Kidney (tissue), 14 donors: ENCODE results near the gene DLG2. TPM values are rescaled to one million over a fixed set of nuclear protein-coding genes. Genes with fewer than 3 reads are reported as not detected.
A peak's percentile ranks its signal among the peaks of the same experiment; 100 is the strongest.

Source experiments
- DNase-seq, 5 donors: peaks; one replicate each; pipeline ENCODE4 v3.0.0-alpha.2; 2013 to 2020
- FAIRE-seq: peaks from 2 replicates; lab custom pipeline; 2012; peaks lifted over from hg19 to GRCh38; lab: Jason Lieb, UNC
- H3K27ac ChIP-seq, 2 donors: one replicate each; pipeline ENCODE4 v1.7.0; 2013; ENCODE audit warnings: low read depth in 2 of 2, low read length in 2 of 2, inconsistent platforms in 1 of 2
- H3K27me3 ChIP-seq: one replicate; pipeline ENCODE4 v1.7.1; 2013; ENCODE audit warnings: low read length, inconsistent platforms; ENCODE audit not compliant: control insufficient read depth, insufficient read depth
- H3K36me3 ChIP-seq, 3 donors: one replicate each; pipeline versions ENCODE4 v1.7.0 to v1.7.1; 2013; ENCODE audit warnings: low read length in 3 of 3, control low read depth in 1 of 3, inconsistent platforms in 1 of 3; ENCODE audit not compliant: insufficient read depth in 3 of 3, control insufficient read depth in 2 of 3
- H3K4me1 ChIP-seq, 3 donors: one replicate each; pipeline versions ENCODE4 v1.7.0 to v1.7.1; 2013; ENCODE audit warnings: low read length in 3 of 3, inconsistent platforms in 1 of 3, low read depth in 1 of 3; ENCODE audit not compliant: control insufficient read depth in 2 of 3, insufficient read depth in 2 of 3
- H3K4me3 ChIP-seq, 3 donors: one replicate each; pipeline versions ENCODE4 v1.7.0 to v1.8.1; 2013; ENCODE audit warnings: low read length in 3 of 3, control low read depth in 1 of 3, inconsistent platforms in 1 of 3
- H3K9ac ChIP-seq, 3 donors: one replicate each; pipeline versions ENCODE4 v1.7.0 to v1.7.1; 2013; ENCODE audit warnings: low read length in 3 of 3, control low read depth in 1 of 3, inconsistent platforms in 1 of 3
- H3K9me3 ChIP-seq, 3 donors: one replicate each; pipeline versions ENCODE4 v1.7.0 to v1.7.1; 2013; ENCODE audit warnings: low read length in 3 of 3, control low read depth in 1 of 3, inconsistent platforms in 1 of 3; ENCODE audit not compliant: control insufficient read depth in 2 of 3, insufficient read depth in 1 of 3
- intact Hi-C: fragments of 100-400 bp; cut with DNase I; formaldehyde crosslinking; loops from one replicate; pipeline ENCODE4 v1.11.1; 2022
- polyA plus RNA-seq: library from polyadenylated mRNA; stranded (reverse); fragments of 350-450 nt; fragmentation: Illumina TruSeq; extraction: RNeasy Lipid Tissue Mini Kit (QIAGEN cat#74804); gene quantifications from one replicate; pipeline ENCODE4 v1.2.3, GENCODE V29; 2014; ENCODE audit warnings: low read depth, low replicate concordance; ENCODE audit not compliant: insufficient read depth
- total RNA-seq: library from RNA; stranded (reverse); fragmentation: NEBNext Ultra II Directional; extraction: Animal tissue kit (Norgen Biotek cat#: 25700); gene quantifications from one replicate; pipeline ENCODE4 v1.2.1, GENCODE V29; 2021
- TF ChIP-seq, protein P1 (sequence below): IDR thresholded peaks from 3 replicates; pipeline ENCODE4 v1.5.1; 2012; ENCODE audit warnings: mild to moderate bottlenecking, moderate library complexity, borderline replicate concordance; ENCODE audit not compliant: insufficient read depth; ENCODE audit errors: extremely low read depth
- donor health status: control.
- donor health status: control.
- donor health status: control.
- donor health status: control.
- donor health status: control.
- donor health status: DM: yes; HTN: yes; CAD: no.
- donor health status: Normal renal cell carcinoma (clear cell type).

The DLG2 gene
- total and polyA plus RNA-seq, 2 donors from 2014 or later: 2.9 to 7.2 TPM

- Histone ChIP-seq H3K9ac (no peak overlapping the region), H3K36me3 (no peaks in the 10 kb centered on the region), H3K4me3 (no peak overlapping the region), H3K27ac (no peak overlapping the region), H3K27me3 (no peaks in the 10 kb centered on the region), H3K4me1 (no peaks in the 10 kb centered on the region), H3K9me3 (no peaks in the 10 kb centered on the region)
- FAIRE-seq (no peak), DNase-seq (no peak)
- intact Hi-C loops: no loop called here
- TF ChIP-seq, protein P1, sequence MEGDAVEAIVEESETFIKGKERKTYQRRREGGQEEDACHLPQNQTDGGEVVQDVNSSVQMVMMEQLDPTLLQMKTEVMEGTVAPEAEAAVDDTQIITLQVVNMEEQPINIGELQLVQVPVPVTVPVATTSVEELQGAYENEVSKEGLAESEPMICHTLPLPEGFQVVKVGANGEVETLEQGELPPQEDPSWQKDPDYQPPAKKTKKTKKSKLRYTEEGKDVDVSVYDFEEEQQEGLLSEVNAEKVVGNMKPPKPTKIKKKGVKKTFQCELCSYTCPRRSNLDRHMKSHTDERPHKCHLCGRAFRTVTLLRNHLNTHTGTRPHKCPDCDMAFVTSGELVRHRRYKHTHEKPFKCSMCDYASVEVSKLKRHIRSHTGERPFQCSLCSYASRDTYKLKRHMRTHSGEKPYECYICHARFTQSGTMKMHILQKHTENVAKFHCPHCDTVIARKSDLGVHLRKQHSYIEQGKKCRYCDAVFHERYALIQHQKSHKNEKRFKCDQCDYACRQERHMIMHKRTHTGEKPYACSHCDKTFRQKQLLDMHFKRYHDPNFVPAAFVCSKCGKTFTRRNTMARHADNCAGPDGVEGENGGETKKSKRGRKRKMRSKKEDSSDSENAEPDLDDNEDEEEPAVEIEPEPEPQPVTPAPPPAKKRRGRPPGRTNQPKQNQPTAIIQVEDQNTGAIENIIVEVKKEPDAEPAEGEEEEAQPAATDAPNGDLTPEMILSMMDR: no peak
These were observed 30.3 kb downstream of the DLG2 start for GRCh38 chr11:85596886-85597285.

DNA sequence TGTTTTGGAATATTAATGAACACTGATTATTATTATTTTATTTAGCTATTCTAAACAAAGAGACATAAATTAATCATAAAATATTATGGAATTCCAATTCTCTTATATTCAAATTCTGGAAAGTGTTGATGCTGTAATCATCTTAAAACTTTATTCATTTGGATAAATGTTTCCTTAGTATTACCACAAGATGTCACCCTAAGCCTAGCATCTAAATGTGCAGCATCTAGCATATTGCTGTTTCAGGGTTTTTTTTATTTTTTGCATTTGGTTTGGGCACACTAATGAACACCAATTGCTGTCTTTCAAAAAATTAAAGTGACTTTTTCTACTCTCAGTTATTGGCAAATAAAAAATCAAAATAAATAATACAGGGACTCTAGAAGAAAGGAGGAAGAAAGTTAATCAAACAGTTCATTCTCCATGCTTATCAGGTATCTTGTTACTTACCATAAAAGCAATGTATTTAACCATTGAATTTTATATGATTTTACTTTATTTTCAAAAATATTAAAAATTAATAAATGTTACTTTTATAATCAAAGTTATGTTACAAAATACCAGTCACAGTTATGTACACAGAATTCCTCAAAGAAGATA, 31.8 kb downstream of the DLG2 start:
- Histone ChIP-seq H3K4me3 (no peak overlapping the region), H3K27ac (no peak overlapping the region), H3K36me3 (no peaks in the 10 kb centered on the region), H3K9ac (no peak overlapping the region), H3K9me3 (no peaks in the 10 kb centered on the region), H3K4me1 (no peaks in the 10 kb centered on the region), H3K27me3 (no peaks in the 10 kb centered on the region)
- intact Hi-C loops: no loop called here
- DNase-seq (peak in 2 of 5 donors; percentile 61 to 77), FAIRE-seq (peak; percentile 98)
- TF ChIP-seq, protein P1: peak; percentile 61

- intact Hi-C loops: no loop called here
- DNase-seq (peak in 2 of 5 donors; percentile 42 to 59), FAIRE-seq (no peak)
- H3K9me3 ChIP-seq: no peaks in the 10 kb centered on the region
- no peaks in the 10 kb centered on the region for H3K27me3 ChIP-seq
- TF ChIP-seq, protein P1: no peak
- no peak overlapping the region for H3K27ac ChIP-seq
- H3K4me1 ChIP-seq: no peaks in the 10 kb centered on the region
- no peaks in the 10 kb centered on the region for H3K36me3 ChIP-seq
- H3K9ac ChIP-seq: no peak overlapping the region
- H3K4me3 ChIP-seq: no peak overlapping the region
These were observed 36.2 kb downstream of the DLG2 start for GRCh38 chr11:85590848-85591483.
